Astrocyte (in vitro differentiated cells and primary cell): ENCODE results near the gene ADM5. TPM values are rescaled to one million over a fixed set of nuclear protein-coding genes. Genes with fewer than 3 reads are reported as not detected.

Experiments
- DNase-seq: peaks from one replicate; pipeline ENCODE4 v3.0.0-alpha.2; 2010; ENCODE audit warnings: low read depth
- FAIRE-seq: peaks from 2 replicates; lab custom pipeline; 2011; peaks lifted over from hg19 to GRCh38; lab: Jason Lieb, UNC
- H2AFZ ChIP-seq: 2 replicates; pipeline ENCODE4 v1.6.0; 2012; ENCODE audit warnings: low read depth, low read length, inconsistent platforms
- H3K27ac ChIP-seq: 2 replicates; pipeline ENCODE4 v1.5.1; 2011; ENCODE audit warnings: low read depth, low read length, inconsistent platforms
- H3K27me3 ChIP-seq: 2 replicates; pipeline ENCODE4 v1.6.0; 2011; ENCODE audit warnings: low read length, inconsistent platforms; ENCODE audit not compliant: insufficient read depth
- H3K36me3 ChIP-seq: 2 replicates; pipeline ENCODE4 v1.5.1; 2011; ENCODE audit warnings: low read length, inconsistent platforms; ENCODE audit not compliant: insufficient read depth
- H3K4me1 ChIP-seq: 2 replicates; pipeline ENCODE4 v1.5.1; 2011; ENCODE audit warnings: low read length, inconsistent platforms; ENCODE audit not compliant: insufficient read depth
- H3K4me2 ChIP-seq: 2 replicates; pipeline ENCODE4 v1.6.0; 2012; ENCODE audit warnings: low read length, inconsistent platforms
- H3K4me3 ChIP-seq: 2 replicates; pipeline ENCODE4 v1.5.1; 2011; ENCODE audit warnings: low read depth, mild to moderate bottlenecking, low read length, inconsistent platforms; ENCODE audit not compliant: insufficient read depth
- H3K79me2 ChIP-seq: 2 replicates; pipeline ENCODE4 v1.6.0; 2012; ENCODE audit warnings: mild to moderate bottlenecking, low read length, inconsistent platforms; ENCODE audit not compliant: insufficient read depth
- H3K9ac ChIP-seq: 2 replicates; pipeline ENCODE4 v1.6.0; 2012; ENCODE audit warnings: mild to moderate bottlenecking, low read length, inconsistent platforms
- H3K9me3 ChIP-seq: 2 replicates; pipeline ENCODE4 v1.5.1; 2012; ENCODE audit warnings: low read depth, mild to moderate bottlenecking, low read length, inconsistent platforms; ENCODE audit not compliant: insufficient read depth
- H4K20me1 ChIP-seq: 2 replicates; pipeline ENCODE4 v1.6.0; 2012; ENCODE audit warnings: low read length, inconsistent platforms; ENCODE audit not compliant: insufficient read depth
- H3K27ac Mint-ChIP-seq: one replicate; pipeline ENCODE4 v1.8.0; 2021; ENCODE audit warnings: mild to moderate bottlenecking, mixed read lengths; ENCODE audit not compliant: unreplicated experiment
- H3K27me3 Mint-ChIP-seq: one replicate; pipeline ENCODE4 v1.8.0; 2021; ENCODE audit warnings: low read depth, mixed read lengths; ENCODE audit not compliant: unreplicated experiment
- H3K36me3 Mint-ChIP-seq: one replicate; pipeline ENCODE4 v1.8.0; 2021; ENCODE audit warnings: low read depth, mixed read lengths; ENCODE audit not compliant: unreplicated experiment
- H3K4me1 Mint-ChIP-seq: one replicate; pipeline ENCODE4 v1.8.0; 2021; ENCODE audit warnings: low read depth, mixed read lengths; ENCODE audit not compliant: unreplicated experiment
- H3K4me3 Mint-ChIP-seq: one replicate; pipeline ENCODE4 v1.8.0; 2021; ENCODE audit warnings: mild to moderate bottlenecking, moderate library complexity, mixed read lengths; ENCODE audit not compliant: unreplicated experiment
- H3K9me3 Mint-ChIP-seq: one replicate; pipeline ENCODE4 v1.8.0; 2021; ENCODE audit warnings: mild to moderate bottlenecking, mixed read lengths; ENCODE audit not compliant: unreplicated experiment
- CTCF ChIP-seq: IDR thresholded peaks from 2 replicates; pipeline ENCODE4 v1.5.1; 2011; ENCODE audit warnings: low read depth, mild to moderate bottlenecking, inconsistent platforms, low read length, moderate library complexity; ENCODE audit not compliant: insufficient read depth
- EZH2 ChIP-seq: IDR thresholded peaks from 2 replicates; pipeline ENCODE4 v1.6.1; 2012; ENCODE audit warnings: mild to moderate bottlenecking, low read length, inconsistent platforms; ENCODE audit not compliant: insufficient read depth
- total RNA-seq: library from RNA; stranded (reverse); gene quantifications from 2 replicates; pipeline ENCODE4 v1.2.1, GENCODE V29; 2021

ADM5 gene
- total RNA-seq, 1 donor from 2014 or later = 1.6 TPM

DNA sequence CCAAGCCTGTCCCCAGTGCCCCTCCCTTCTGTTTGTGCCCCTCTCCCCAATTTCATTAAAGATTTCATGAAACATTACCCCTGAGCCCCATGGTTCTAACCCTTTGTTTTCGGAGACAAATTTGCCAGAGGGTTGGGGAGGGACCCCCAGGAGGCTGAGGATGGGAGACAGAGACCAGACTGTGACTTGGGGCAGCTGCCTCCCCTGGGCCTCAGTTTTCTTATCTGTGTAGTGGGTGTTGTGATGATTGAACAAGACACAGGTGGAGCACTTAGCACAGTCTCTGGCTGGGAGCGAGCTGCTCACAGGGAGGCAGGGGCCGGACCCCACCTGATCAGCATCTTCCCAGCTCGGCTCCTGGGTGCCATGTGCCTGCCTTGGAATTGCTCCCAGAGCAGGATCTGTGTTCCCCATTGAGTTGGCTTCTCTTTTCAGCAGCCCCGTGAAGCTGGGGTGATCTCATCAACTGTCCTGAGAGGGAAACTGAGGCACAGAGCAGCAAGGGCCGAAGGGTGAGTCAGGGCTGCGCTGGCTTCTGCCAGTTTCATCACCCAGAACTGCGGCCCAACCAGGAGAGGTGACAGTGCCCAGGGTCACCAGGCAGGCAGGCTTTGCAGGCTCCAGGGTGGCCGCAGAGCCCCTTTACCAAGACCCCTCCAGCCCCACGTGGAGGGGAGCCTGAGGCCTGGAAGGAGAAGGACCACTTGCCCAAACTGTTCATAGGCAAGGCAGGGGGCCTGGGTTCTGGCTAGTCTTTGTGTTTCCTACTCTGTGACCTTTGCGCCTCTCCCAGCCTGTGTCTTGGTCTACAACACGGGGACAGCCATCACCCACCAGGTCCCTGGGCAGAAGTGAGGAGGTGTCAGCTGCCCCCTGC, 30.6 kb upstream of the ADM5 start:
- H3K27me3 ChIP-seq = no peaks in the 10 kb centered on the region
- no peak overlapping the region for H3K27ac Mint-ChIP-seq
- peaks cover 66% of the 10 kb centered on the region for H4K20me1 ChIP-seq
- no peak overlapping the region for H2AFZ ChIP-seq
- H3K27me3 Mint-ChIP-seq = no peaks in the 10 kb centered on the region
- TF ChIP-seq CTCF (no peak), EZH2 (no peak)
- H3K4me2 ChIP-seq = no peak overlapping the region
- H3K9ac ChIP-seq = no peak overlapping the region
- no peak overlapping the region for H3K4me3 ChIP-seq
- H3K4me3 Mint-ChIP-seq = no peak overlapping the region
- H3K27ac ChIP-seq = no peak overlapping the region
- H3K79me2 ChIP-seq = peaks cover 16% of the 10 kb centered on the region
- H3K4me1 Mint-ChIP-seq = no peaks in the 10 kb centered on the region
- H3K4me1 ChIP-seq = peaks cover under 1% of the 10 kb centered on the region
- H3K36me3 ChIP-seq = peaks cover 29% of the 10 kb centered on the region
- H3K36me3 Mint-ChIP-seq = peaks cover 24% of the 10 kb centered on the region
- FAIRE-seq (no peak), DNase-seq (no peak)
- H3K9me3 ChIP-seq = peaks cover 4% of the 10 kb centered on the region
- H3K9me3 Mint-ChIP-seq = no peaks in the 10 kb centered on the region

DNA sequence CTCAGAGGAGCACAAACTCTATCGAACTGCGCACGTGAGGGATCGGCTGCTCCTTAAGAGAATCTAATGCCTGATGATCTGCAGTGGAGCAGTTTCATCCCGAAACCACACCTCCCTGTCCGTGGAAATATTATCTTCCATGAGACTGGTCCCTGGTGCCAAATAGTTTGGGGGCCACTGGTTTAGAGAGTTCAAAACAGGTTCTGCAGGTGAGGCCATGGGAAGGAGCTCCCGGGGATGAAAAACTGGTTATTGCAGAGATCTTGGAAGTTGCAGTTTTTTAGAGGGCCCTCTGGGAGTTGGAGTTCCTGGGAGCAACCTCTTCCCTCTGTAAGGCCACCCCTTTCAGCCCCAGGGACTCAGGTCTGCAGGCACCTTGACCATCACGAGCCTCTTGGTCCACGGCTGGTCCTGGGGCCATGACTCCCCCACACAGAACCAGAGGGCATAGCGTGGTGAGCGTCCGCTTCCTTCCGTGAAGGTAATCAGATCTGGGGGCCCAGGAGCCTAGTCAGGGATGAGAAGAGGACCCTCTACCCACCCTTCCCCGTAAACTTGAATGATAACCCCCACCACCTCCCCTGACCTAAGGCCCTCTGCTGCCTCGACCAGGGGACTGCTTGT, 28.9 kb upstream of the ADM5 start:
- Mint-ChIP-seq H3K27me3 (no peaks in the 10 kb centered on the region), H3K4me1 (peaks cover 3% of the 10 kb centered on the region), H3K4me3 (no peak overlapping the region), H3K36me3 (peaks cover 24% of the 10 kb centered on the region), H3K27ac (peak overlapping the region; percentile 7), H3K9me3 (no peaks in the 10 kb centered on the region)
- no peak overlapping the region for H3K4me3 ChIP-seq
- DNase-seq (no peak), FAIRE-seq (no peak)
- no peak overlapping the region for H3K4me2 ChIP-seq
- H2AFZ ChIP-seq = no peak overlapping the region
- TF ChIP-seq CTCF (no peak), EZH2 (no peak)
- H3K4me1 ChIP-seq = peaks cover 8% of the 10 kb centered on the region
- peaks cover 23% of the 10 kb centered on the region for H3K36me3 ChIP-seq
- H4K20me1 ChIP-seq = peaks cover 57% of the 10 kb centered on the region
- H3K79me2 ChIP-seq = peaks cover 23% of the 10 kb centered on the region
- no peak overlapping the region for H3K27ac ChIP-seq
- no peaks in the 10 kb centered on the region for H3K27me3 ChIP-seq
- H3K9ac ChIP-seq = no peak overlapping the region
- peaks cover 4% of the 10 kb centered on the region for H3K9me3 ChIP-seq

DNA sequence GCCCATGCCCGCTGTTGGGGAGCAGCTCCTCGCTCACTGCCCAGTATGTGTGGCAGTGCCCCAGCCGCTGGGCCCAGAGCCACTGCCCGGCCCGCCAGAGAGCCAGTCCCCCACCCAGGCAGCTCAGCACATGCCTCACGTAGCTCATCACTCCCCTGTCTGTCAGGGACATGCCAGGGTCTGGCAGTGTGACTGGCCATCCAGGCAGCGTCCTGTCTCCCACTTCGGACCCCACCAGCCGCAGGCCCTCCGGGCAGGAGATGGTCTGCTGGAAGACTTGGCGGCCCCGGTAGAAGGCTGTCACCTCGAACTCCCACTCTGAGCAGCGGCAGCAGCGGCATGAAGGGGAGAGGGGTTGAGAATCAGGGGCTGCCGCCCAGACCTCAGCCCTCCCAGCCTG, 27.4 kb upstream of the ADM5 start:
- peaks cover 17% of the 10 kb centered on the region for H3K36me3 Mint-ChIP-seq
- H3K9me3 Mint-ChIP-seq = no peaks in the 10 kb centered on the region
- peaks cover 5% of the 10 kb centered on the region for H3K4me1 Mint-ChIP-seq
- Histone ChIP-seq H3K9ac (no peak overlapping the region), H3K36me3 (peaks cover 23% of the 10 kb centered on the region), H3K9me3 (peaks cover 4% of the 10 kb centered on the region), H3K4me2 (no peak overlapping the region), H4K20me1 (peaks cover 42% of the 10 kb centered on the region), H3K79me2 (peaks cover 35% of the 10 kb centered on the region), H3K4me3 (no peak overlapping the region), H3K27me3 (no peaks in the 10 kb centered on the region), H3K27ac (no peak overlapping the region), H2AFZ (no peak overlapping the region), H3K4me1 (peaks cover 17% of the 10 kb centered on the region)
- FAIRE-seq (no peak), DNase-seq (no peak)
- no peak for TF ChIP-seq CTCF
- no peak for TF ChIP-seq EZH2
- no peaks in the 10 kb centered on the region for H3K27me3 Mint-ChIP-seq
- H3K4me3 Mint-ChIP-seq = no peak overlapping the region
- no peak overlapping the region for H3K27ac Mint-ChIP-seq
